Uterus (tissue), 2 donors: ENCODE results near the gene CCDC78.

ENCODE experiments used
- POLR2A ChIP-seq, 2 donors: fragments of 450-650 bp; IDR thresholded peaks; one replicate each; pipeline ENCODE4 v1.6.1; 2016; ENCODE audit warnings: antibody characterized with exemption in 2 of 2, mild to moderate bottlenecking in 1 of 2, moderate library complexity in 1 of 2
- TF ChIP-seq, protein P1 (sequence below), 4 experiments: fragments of 200-600 bp in 2 of 4; fragments of 450-650 bp in 2 of 4; sonication (generic) in 2 of 4; IDR thresholded peaks; one replicate each; pipeline ENCODE4 v1.5.1; 2016 to 2019; ENCODE audit warnings: antibody characterized with exemption in 4 of 4, mild to moderate bottlenecking in 2 of 4, moderate library complexity in 1 of 4

DNA sequence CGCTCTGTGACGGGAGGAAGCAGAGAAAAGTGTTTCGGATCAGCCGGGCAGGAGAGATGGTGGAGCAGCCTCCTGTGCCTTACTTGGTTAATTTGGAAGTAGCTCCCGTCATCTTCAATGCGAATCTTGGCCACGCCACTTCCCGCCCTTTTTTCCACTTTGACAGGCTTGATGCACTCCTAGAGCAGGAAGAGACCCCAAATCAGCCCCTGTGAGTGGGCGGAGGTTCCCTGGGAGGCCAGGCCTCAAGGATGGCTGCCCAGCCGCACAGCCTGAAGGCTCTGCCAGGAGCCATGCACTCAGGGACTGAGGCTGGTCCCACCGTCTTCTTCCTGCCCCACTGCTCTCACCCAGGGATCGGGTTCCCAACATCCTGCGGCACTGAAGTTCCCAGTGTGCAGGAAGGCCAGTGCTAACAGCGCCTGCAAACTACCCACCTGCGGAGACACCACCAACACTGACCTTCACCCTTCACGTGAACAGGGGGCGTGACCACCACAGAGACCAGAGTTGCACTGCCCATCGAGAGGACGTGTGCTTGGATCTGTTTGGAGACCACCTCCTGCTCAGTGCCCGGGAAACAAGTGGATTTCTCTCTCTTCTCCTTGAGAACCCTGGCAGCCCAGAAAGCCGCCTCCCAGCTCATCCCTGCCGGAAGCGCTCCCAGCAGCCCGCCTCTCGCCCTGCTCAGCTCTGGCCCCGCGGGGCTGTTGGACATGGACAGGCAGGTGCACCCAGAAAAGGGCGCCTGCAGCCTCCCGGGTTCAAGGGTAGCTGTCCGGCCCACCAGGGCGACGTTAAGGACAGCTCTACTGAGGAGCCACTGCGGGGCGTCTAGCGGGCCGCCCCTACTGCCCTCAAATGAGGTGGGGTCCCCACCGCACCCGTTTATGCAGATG is 13.6 kb upstream of the CCDC78 start:
- no peak for TF ChIP-seq POLR2A (IDR thresholded peaks at IDR 0.05)
- TF ChIP-seq, protein P1, sequence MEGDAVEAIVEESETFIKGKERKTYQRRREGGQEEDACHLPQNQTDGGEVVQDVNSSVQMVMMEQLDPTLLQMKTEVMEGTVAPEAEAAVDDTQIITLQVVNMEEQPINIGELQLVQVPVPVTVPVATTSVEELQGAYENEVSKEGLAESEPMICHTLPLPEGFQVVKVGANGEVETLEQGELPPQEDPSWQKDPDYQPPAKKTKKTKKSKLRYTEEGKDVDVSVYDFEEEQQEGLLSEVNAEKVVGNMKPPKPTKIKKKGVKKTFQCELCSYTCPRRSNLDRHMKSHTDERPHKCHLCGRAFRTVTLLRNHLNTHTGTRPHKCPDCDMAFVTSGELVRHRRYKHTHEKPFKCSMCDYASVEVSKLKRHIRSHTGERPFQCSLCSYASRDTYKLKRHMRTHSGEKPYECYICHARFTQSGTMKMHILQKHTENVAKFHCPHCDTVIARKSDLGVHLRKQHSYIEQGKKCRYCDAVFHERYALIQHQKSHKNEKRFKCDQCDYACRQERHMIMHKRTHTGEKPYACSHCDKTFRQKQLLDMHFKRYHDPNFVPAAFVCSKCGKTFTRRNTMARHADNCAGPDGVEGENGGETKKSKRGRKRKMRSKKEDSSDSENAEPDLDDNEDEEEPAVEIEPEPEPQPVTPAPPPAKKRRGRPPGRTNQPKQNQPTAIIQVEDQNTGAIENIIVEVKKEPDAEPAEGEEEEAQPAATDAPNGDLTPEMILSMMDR (IDR thresholded peaks at IDR 0.05), result no peak
